NCI-H2029 (cell line): ENCODE measurements around the gene ZNF837.
"Not testable (repeated sequence)": the region's sequence is repeated elsewhere in the genome, so short reads cannot be mapped to it uniquely, and the experiment has no call there.

Experiments used
- DNase-seq: peaks from one replicate; lab custom pipeline; 2025; lab: John Stamatoyannopoulos, UW

Gene ZNF837

DNA sequence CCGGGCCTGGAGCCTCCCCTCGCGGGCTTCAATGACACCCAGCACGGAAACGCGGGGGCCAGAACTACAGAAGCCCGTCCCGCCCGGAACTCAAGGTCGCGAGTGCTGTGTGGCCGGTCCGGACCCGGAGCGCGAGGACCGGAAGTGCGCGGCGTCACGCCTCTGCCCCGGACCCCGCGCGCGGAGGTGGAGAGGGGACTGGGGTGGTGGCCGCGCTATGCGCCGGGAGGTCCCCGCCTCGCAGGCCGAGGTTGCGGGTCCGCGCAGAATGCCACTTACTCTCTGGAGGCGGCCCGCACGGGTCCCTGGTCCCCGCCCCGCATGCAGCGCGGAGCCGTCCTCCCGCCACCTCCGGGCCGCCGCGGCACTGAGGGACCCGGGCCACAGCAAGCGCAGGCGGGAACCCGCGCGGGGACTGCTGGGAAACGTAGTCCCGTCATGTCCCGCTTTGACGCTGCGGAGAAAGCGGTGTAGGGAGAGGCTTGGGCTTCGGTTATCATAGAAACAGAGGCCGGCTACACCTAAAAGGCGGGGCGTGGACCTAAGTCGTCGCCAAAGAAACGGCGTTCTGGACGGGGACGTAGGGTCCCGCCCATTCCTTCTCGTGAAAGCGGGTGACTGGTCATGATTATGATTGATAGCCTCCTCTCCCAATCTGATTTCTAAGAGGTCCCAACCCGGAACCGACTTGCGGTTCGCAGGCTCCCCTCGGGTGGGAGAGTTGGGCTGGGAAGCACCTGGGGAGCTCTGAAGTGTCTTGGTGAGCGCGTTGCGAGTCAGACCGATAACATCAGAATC lies at the start of gene ZNF837:
ZNF837 (minus strand) TSS at position 369 of the 798 bp plus-strand sequence. CDS start 11,698 bp downstream, outside the sequence.
- DNase-seq, result peak; percentile 100

DNA sequence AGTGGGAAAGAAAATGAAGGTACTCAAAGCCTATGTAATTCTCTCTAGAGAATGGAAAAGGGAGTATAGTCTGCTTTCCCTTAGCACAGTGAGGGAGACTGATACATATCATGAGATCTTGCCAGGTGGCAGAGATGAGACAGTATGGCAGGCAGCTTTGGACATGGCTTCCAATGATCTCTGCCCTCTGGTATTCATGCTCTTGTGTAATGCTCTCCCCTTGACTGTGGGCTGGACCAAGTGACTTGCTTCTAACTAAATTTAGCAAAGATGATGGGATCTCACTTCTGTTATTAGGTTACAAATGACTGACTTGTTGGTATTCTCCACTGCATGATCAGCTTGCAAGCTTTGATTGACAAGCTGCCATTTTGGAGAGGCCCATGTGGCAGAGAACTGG lies 48.9 kb upstream of the ZNF837 start:
- no peak for DNase-seq

DNA sequence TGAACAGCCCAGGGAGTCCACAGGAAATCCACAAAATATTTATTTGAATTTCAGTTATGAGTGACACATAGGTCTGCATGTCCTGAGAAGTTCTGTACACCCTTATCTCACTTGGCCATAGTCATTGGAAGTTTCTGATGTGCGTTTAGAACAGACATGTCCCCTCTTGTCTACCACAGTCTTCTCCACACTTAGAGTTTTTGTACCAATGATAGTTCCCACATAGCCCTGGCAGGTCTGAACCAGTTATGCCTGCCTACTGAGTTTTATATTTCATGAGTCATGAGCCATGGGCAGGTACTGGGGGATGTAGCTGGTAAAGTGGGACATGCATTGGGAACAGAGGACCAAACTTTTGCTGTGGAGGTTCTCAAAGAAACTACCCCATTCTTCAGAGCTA lies 47.8 kb upstream of the ZNF837 start:
- DNase-seq, result no peak

GRCh38 chr19:58417071-58417470 lies 36.2 kb upstream of the ZNF837 start:
- no peak for DNase-seq

DNA sequence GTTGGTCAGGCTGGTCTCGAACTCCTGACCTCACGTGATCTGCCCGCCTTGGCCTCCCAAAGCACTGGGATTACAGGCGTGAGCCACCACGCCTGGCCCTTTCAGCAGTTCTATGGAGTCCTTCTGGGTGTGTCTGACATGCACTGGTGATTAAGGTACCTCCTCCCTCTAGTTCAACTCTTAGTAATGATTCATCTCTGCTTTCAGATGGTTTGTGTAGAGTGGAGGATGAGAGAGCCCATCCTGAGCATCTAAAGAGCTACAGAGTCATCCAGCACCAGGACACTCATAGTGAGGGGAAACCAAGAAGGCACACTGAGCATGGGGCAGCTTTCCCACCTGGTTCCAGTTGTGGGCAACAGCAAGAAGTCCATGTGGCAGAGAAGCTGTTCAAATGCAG lies 35.8 kb upstream of the ZNF837 start:
- no peak for DNase-seq

- DNase-seq, result no peak
Observed at GRCh38 chr19:58409010-58409790, 28.4 kb upstream of the ZNF837 start.

- DNase-seq, result peak; percentile 95
Observed at GRCh38 chr19:58408152-58409009, 27.6 kb upstream of the ZNF837 start, which contains the start of gene ZNF584. TSS of gene ZNF584 (plus strand) at chr19:58408649. CDS start at chr19:58409148, 499 bp downstream.

DNA sequence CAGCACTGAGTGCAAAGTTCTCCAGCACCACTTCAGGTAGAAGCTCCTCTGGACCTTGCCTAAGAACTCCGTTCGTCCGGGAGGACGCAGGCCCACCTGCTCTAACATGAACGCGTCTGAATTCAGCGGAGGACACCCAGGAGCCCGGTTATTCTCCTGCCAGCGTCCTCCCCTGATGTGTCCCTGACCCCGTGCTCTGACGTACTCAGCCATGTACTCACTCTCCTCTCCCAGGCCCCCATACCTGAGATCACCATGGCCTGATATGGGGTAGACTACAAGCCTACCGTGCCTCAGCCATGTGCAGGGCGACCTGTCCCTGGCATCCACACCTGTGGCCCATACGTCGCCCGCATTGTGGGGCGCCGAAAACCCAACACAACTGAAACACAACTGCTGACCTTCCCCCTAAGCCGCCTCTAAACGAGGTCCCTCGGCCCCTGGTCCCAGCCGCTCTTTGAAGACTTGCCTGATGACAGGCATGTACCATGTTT lies 26.9 kb upstream of the ZNF837 start:
- no peak for DNase-seq

DNA sequence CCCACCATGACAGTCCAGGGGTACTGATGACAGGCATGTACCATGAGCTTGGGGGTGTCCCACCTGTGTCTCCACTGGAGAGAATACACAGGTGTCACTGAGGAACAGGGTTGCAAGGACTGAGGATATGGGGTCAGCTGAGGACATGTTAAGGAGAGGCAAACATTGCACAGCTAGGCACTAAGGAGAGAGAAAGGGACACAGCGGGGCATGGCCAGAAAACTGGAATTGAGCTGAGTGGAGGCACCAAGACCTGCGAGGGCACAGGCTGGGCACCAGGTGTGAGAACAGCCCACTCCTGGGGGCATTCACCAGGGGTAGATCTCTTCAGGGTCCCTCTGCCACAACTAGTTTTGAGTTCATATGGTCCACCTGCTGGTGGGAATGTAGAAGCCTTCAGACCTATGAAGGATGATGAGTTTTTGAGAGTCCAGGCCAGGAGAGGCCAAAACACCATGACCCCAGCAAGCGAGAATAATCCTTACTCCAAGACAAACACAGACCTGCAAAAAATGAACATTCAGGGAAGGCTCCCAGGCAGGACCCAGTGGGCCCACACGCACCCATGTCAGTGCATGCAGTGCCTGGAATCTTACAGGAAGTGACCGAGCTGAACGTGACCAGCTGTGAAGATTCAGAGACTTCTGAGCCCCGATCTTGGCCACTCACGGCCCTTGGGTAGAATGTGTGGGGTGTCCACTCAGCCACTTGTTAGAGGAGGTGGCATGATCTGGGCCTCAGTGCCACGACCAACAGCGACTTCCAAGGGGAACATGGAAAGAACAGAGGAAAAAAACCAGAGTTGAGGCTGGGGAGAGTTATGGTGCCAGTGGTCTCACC lies 26.2 kb upstream of the ZNF837 start:
- no peak for DNase-seq

GRCh38 chr19:58403920-58404478 lies 23.2 kb upstream of the ZNF837 start:
- DNase-seq, result not testable (repeated sequence)

- no peak for DNase-seq
Observed at GRCh38 chr19:58401840-58402421, 21.1 kb upstream of the ZNF837 start.

DNA sequence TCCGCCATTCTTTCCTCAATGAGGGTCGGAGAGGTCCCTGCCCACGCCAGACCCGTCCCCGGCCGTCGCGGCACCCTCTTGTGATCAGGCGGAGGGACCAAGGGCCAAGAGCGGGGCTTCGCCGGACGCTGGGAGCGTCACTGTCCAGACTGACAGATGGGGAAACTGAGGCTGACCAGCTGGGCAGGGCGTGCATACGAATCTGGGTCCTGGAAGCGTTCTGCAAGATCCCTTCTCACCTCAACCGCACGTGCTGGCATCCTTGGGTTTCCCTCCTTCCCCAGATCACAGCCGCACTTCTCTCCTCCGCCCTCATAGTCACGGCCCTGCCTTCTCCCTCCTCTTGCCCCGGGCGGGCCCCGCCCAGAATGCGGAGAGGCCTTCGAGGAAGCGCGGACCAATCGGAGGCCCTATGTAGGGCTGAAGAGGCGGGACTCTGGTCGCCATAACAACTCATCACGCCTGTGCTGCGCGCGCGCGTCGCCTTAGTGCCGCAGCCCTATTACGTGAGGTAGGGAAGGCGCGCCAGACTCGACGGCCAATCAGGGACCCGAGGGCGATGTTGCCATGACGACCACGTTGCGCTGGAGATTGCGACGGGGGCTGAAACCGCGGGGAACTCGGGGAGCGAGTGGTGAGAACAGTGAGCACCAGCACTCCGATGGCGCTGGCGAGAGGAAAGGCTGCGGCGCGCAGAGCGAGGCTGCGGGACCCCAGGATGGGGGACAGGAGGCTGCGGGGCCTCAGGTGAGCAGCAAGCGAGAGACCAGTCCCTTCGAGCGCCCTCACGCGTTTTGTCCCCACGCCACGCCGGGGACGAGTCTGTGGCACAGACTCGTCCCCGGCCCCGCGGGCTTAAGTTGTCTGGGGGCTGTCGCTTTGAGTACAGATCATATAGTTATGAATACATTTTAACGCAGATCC lies 20.3 kb upstream of the ZNF837 start:
- peak; percentile 99 for DNase-seq

DNA sequence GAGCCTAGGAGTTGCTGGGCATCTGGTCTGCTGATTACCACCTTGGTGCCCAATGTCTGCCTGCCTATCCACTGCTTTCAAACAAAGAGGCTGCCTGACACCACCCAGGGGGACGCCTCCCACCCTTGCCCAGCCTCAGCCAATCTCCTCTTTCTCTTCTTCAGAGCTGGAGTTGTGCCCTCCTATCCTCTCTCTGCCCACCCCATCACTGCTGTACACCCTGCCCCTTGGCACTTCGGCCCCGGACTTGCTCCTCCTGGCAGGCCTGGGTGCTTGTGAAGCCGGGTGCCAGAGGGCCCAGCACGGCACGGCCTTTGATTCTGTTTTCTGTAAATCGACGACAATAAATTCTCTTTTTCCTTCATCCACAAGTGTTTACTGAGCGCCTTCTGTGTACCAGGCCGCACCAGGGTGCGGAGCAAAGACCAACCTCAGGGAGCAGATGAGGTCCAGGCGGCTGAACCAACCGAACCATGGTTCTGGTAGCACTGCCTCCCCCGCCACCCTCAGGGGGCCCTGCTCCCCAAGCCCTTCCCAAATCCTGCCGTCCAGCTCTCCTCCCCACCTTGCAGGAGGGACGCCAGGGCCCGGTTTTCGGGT lies 19.6 kb upstream of the ZNF837 start:
- DNase-seq, result no peak

GRCh38 chr19:58399903-58400302 lies 19.1 kb upstream of the ZNF837 start:
- DNase-seq, result no peak

- DNase-seq, result no peak
Observed at GRCh38 chr19:58398545-58398944, 17.7 kb upstream of the ZNF837 start.

GRCh38 chr19:58398087-58398486 lies 17.3 kb upstream of the ZNF837 start:
- no peak for DNase-seq

- no peak for DNase-seq
Observed at GRCh38 chr19:58397533-58398037, 16.8 kb upstream of the ZNF837 start.

GRCh38 chr19:58396691-58397532 lies 16.1 kb upstream of the ZNF837 start:
- DNase-seq, result no peak
